Left colon (tissue), 2 donors: ENCODE measurements around the gene GATA1. TPM values are rescaled to one million over a fixed set of nuclear protein-coding genes. Genes with fewer than 3 reads are reported as not detected.

Experiments
- ATAC-seq: fragments of 200-7000 bp; cut with Tn5 transposase; one replicate; pipeline ENCODE4 v1.9.1; 2020; ENCODE audit warnings: mild to moderate bottlenecking, moderate library complexity
- DNase-seq, 2 donors: peaks; one replicate each; pipeline ENCODE4 v3.0.0-alpha.2; 2020
- intact Hi-C, 2 donors: fragments of 100-400 bp; cut with DNase I in 1 of 2; cut with micrococcal nuclease in 1 of 2; formaldehyde crosslinking; loops; one replicate each; pipeline versions ENCODE4 v1.11.2 to v1.14.0; 2022; cut with DNase I, micrococcal nuclease
- long read RNA-seq: library from polyadenylated mRNA; unstranded; transcript quantifications from one replicate; pipeline ENCODE4 v2.0.0, GENCODE V29; 2021
- total RNA-seq, 2 donors: library from RNA; stranded (reverse); fragmentation: NEBNext Ultra II Directional; extraction: Animal tissue kit (Norgen Biotek cat#: 25700); gene quantifications; one replicate each; pipeline ENCODE4 v1.2.1, GENCODE V29; 2021
- donor health status: DM: no; HTN: no; CAD: no.
- donor health status: DM: yes; HTN: yes; CAD: no.

GATA1 gene
- total RNA-seq = not detected
- long read RNA-seq = 0 reads

DNA sequence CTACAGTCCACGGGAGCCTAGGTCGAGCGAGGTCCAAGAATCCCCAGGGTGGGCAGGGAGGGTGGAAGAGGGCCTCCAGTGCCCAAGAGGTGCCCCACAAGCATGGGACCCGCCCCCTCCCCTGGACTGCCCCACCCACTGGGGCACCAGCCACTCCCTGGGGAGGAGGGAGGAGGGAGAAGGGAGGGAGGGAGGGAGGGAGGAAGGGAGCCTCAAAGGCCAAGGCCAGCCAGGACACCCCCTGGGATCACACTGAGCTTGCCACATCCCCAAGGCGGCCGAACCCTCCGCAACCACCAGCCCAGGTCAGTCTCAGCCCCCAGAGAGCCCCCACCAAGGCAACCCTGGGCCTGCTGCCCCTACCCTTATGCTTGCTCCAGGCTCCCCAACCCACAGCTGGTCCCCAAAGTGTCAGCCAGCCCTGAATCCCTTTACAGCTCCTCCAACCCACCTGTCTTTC lies at the start of gene GATA1:
Gene GATA1 (plus strand): TSS at position 250 of the 460 bp plus-strand sequence. CDS start 4,520 bp downstream, outside the sequence.
- intact Hi-C loops = no loop called here
- ATAC-seq (no peak), DNase-seq (no peak)

DNA sequence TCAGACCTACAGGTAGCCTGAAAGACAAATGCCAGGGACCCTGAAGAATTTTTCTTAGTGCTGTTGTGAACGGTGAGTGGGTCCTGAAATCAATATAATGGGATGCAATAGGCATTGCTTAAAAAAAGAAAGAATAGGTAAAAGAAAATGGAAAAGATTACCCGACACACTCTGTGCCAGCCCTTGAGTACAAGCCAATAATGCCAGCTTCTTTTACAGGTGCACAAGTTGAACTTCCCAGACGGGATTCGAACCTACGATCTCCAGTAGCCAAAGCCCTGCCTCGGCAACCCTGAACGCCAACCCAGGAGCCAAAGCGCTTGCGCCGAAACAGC lies 49.5 kb upstream of the GATA1 start:
- intact Hi-C loops = no loop called here

DNA sequence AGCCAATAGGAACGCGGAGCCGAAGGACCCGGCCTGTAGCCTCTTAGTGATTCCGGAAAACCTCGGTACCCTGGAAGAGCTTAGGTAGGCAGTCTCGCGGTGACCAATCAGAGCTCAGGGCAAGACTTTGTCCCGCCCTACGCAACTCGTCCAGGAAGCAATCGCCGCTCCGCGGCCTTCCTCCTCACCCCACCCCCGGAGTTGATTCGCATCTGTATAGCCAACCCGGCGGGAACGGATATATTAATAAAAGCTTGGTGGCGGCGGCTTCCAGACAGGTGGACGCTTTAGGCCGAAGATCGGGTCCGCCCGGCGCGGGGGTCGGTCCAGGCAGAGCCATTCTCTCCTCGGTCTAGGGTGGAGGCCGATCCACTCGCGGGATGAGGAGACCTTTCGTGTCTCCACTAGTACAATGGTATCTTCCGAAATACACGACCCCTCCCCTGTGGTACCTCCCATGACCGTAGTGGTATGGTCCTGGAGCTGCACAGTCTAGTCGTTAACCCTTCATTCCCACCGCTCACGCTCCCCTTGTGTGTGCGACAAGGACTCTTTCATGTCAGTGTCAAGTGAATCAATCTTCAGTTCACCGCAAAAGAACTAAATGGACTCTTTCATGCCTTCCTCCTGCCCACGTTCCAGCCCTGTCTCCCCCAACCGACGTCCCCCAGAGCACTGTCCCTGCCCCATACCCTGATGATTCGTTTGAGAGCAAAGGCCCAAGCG lies 49.0 kb upstream of the GATA1 start:
- ATAC-seq (peak; percentile 99), DNase-seq (peak; percentile 86 to 94)
- intact Hi-C loops = no loop called here

More for the DNA sequence above, 49.5 kb upstream of the GATA1 start:
- DNase-seq (no peak), ATAC-seq (no peak)

DNA sequence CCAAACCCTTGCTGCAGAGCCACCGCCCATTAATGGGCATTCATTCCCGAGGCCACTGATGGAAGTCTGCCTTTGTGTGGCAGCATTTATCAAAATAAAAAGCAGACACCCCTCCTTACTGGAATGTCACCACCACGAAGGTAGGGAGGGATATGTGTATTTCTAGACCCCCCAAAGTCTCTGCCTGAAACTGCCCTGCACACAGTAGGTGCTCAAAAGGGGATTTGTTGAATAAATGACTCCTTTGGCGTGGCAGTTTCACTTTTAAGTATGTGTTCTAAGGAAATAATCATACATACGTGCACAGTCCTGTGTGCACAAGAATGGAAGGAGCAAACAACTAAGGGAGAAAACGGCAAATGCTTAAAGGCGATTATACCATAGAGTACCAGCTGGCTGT lies 48.5 kb upstream of the GATA1 start:
- intact Hi-C loops = no loop called here
- ATAC-seq (peak; percentile 11), DNase-seq (no peak)

DNA sequence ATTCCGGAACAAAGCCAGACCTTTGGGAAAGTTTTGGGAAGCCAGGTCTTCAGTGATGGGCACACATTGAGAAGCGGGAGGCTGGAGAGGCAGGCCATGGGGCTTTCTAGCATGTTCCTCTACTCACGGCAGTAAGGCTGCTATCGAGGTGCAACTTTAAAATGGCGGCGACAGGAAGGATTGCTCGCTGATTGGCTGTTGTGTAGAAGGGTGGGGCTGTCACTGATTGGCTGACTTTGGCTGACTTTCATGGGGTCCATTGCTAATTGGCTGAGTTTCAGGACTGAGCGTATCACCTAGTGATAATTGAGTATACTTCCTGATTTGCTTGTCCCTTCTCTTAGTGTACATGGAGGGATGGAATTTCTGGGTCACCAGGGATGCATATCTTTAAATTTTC lies 44.6 kb upstream of the GATA1 start:
- ATAC-seq (no peak), DNase-seq (no peak)
- intact Hi-C loops = no loop called here

DNA sequence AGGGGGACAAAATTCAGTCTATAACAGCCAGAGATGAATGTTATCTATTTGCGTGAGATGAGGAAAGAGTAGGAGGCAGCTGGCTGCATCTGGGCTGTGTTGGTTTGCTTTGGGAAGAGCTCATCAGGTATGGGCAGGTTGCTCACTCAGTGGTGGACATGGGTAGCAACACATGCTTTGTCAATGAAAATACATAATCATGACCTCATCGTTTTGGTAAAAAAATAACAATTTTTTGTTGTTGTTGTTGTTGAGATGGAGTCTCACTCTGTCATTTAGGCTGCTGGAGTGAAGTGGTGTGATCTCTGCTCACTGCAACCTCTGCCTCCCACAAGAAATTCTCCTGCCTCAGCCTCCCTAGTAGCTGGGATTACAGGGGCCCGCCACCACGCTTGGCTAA lies 41.2 kb upstream of the GATA1 start:
- intact Hi-C loops = no loop called here
- DNase-seq (no peak), ATAC-seq (no peak)

DNA sequence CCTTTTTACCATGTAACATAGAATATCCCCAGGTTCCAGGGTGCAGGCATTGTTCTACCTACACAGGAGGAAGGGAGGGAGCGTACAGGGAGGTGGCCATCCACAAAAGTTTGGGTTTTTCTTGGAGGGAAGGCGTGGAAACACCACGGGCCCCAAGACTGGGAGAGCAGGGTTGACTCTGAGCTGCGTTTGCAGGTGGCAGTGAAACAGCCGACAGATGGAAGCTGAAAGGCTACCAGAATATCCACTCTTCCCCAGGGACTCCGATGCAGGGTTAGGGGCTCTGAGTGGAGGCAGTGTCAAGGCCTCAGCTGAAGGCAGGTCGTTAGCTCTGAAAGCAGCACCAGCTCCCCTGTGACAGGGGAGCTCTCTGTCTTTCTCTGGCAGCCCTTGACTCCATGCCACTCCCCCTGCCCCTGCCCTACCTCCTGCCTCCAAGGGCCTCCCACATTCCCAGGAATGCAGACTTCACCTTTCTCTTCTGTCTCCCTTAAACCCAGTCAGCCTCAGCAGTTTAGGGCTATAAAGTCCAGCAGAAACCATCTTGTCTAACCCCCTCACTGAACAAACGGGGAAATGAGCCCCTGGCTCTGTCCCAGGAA lies 38.9 kb upstream of the GATA1 start:
- intact Hi-C loops = no loop called here
- no peak for ATAC-seq
- no peak for DNase-seq

DNA sequence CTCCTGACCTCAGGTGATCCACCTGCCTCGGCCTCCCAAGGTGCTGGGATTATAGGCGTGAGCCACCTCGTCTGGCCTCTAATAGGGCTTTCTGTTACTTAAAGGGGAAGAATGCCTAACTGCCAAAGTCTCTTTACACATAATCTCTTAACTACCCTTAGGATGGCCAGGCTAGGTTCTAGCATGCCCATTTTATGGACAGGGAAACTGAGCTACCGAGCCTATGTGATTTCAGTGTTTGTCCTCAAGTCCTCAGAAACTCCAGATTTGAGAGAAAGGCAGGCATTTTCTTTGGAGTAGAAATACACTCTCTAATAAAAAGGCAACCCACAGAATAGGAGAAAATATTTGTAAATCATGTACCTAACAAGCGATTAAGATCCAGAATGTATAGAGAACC lies 37.2 kb upstream of the GATA1 start:
- intact Hi-C loops = no loop called here
- ATAC-seq (no peak), DNase-seq (no peak)

DNA sequence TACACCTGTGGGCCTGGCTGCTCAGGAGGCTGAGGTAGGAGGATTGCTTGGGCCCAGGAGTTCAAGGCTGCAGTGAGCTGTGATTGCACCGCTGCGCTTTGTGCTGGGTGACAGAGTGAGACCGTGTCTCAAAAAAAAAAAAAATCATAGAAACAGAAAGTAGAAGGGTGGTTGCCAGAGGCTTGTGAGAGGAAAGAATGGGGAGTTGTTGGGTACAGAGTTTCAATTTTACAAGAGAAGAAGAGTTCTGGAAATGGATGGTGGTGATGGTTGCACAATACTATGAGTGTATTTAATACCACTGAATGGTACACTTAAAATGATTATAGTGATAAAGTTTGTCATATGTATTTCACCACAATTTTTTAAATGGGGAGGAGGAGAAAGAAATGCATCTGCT lies 35.0 kb upstream of the GATA1 start:
- intact Hi-C loops = no loop called here
- ATAC-seq = no peak
- no peak for DNase-seq

DNA sequence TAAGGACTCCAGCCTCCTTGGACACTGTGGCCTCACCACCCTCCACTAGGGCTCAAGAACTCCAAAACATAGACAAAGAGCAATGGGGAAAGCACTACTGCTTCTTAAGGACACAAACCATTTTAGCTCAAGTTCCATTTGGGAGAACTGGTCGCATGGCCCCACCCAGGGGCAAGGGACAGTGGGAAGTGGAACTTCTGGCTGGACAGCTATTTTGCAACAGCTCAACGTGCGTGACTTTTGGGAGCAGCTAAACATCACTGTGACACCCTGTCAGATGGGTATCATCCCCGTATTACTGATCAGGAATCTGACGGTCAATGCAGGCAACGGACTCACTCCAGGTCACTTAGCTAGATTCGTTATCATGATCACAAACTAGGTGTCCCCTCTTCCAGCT lies 33.9 kb upstream of the GATA1 start:
- DNase-seq (no peak), ATAC-seq (no peak)
- intact Hi-C loops = no loop called here

DNA sequence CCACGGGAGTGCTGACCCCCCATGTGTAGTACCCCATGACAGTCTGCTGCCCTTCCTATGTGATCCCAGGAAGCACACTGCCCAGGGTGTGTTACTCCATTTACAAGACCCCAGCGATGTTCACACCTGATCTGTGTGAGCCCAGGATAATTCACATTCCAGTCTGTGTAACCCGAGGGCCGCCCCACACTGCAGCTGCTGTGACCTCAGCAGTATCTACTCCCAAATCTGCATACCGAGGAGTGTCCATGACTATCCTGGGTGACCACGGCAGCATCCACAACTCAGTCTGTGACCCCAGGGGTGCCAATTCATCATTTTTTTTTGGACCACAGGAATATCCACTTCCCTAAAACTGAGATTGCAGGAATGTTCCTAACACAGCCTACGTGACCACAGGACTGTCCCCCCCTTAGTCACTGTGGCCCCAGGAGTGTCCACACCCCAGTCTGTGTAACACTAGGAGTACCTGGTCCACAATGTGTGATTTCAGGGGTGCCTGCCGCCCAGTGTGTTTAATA lies 32.6 kb upstream of the GATA1 start:
- ATAC-seq (no peak), DNase-seq (no peak)
- intact Hi-C loops = no loop called here

DNA sequence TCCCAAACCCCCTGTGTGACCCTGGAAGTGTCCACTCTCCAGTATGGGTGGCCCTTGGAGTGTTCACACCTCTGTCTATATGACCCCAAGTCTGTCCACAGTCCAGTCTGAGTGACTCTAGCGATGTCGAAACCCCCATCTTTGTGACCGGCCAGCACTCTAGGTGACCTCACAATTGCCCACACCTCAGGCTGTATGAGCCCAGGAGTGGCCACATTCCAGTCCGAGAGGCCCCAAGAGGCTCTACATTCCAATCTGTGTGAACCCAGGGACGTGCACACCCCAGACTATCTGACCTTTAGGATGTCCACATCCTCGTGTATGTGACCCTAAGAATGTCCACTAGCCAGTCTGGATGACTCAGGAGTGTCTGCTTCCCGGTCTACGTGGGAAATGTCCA lies 32.2 kb upstream of the GATA1 start:
- no peak for ATAC-seq

DNA sequence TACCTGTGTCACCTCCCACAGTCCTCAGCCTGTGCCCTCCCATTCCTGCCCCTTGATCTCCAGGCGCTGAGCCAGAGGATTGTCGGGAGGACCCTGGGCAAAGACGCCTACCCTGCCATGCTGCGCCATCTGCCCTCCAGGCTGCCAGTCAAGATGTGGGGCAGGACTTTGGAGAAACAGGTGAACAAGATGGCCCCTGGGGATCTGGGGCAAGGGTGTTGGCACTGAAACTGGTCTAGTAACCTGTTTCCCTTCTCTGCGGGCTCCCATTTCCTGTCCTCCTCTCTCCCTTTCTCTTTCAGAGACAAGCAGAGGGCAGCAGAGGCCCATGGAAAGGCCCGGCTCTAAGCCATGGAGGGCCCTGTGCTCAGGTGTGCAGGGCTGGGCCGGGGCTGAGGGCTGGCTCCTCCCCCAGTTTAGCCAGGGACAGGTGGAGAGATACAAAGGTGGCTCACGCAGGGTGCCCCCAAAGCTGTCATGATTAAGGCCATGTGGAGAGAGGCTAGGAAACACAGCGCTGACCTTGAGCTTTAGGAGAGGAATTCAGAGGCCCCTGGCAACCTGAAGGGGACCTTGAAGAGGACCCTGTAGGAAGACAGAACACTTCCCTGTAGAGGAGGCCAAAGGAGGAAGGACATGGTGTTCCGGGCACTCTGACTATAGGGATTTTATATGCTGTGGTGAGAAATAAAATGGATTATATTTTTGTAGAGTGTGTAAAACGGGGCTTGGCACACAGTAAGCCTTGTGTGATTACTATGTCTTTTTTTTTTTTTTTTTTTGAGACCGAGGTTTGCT lies 24.5 kb upstream of the GATA1 start, which contains the start of gene GLOD5:
Gene GLOD5 (plus strand): TSS at position 74 of the 798 bp plus-strand sequence. CDS start 44 bp downstream, at position 118.
- ATAC-seq (peak; percentile 95), DNase-seq (peak; percentile 72 to 78)
- intact Hi-C loops = no loop called here

More for the DNA sequence above, 32.2 kb upstream of the GATA1 start:
- intact Hi-C loops = no loop called here
- DNase-seq = no peak

DNA sequence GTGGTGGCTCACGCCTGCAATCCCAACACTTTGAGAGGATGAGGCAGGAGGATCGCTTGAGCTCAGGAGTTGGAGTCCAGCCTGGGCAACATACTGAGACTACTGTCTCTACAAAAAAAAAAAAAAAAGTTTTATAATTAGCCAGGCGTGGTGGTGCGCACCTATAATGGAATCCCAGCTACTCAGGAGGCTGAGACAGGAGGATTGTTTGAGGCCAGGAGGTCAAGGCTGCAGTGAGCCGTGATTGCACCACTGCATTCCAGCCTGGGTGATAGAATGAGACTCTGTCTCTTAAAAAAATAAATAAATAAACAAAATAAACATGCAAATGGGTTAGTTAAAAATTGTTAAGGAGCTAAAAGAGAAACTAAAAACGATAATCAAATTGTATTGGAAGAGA lies 17.2 kb upstream of the GATA1 start:
- DNase-seq (no peak), ATAC-seq (no peak)
- intact Hi-C loops = no loop called here

DNA sequence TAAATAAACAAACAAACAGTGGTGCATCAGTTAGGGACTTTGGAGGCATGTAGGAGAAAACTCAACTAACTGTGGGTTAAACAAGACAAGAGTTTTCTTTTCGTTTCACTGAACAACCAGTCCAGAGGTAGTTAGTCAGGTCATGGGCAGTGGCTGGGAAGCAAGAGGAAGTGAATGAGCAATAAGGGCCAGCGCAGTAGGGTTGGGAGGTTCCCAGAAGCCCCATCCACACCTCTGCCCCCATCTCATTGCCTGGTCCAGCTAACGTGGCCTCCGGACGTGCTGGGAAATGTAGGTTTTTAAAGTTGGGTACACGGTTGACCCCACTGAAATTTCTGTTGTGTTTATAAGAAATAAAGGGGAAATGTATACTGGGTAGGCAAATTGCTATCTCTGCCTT lies 16.1 kb upstream of the GATA1 start:
- DNase-seq (no peak), ATAC-seq (no peak)
- intact Hi-C loops = no loop called here

DNA sequence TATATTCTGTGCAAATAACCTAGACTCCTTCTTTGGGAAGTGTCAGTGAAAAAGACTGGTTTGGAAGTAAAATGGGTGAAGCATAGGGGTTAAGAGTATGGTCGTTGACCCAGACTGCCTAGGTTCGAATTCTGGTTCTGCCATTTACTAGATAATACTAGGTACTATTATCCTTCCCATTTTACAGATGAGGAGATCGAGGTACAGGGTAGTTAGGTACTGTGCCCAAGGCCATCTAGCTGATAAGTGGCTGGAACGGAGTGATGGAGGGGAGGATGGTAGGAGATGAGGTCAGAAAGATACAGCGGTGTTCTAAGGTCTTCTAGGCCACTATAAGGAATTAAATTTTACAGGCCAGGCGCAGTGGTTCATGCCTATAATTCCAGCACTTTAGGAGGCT lies 13.8 kb upstream of the GATA1 start:
- intact Hi-C loops = no loop called here
- ATAC-seq = no peak
- DNase-seq = no peak

DNA sequence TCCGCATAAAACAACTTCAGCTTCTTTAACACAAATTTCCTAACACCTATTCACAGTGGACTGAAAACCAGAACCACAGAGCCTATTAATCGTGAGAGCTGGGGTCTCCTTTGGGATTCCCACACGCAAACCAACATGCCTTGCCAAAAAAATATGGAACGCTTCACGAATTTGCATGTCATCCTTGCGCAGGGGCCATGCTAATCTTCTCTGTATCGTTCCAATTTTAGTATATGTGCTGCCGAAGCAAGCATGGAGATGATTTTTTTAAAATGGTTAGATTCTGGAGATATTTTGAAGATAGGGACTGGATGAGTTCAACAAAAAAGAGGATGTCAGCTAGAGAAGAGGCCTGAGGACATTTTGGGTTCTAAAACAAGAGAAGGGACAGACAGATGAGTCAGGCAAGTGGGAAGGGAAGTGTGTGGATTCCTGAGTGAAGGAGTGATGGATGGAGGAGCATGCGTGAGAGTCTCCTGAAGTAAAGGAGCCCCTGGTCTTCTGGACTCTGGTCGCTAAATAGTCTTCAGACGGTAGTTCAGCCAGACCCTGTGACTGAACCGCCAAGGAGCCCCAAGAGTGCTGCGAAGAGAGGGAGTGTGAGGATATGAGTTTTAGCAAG lies 9.5 kb upstream of the GATA1 start:
- no peak for ATAC-seq
- no peak for DNase-seq
- intact Hi-C loops = no loop called here

DNA sequence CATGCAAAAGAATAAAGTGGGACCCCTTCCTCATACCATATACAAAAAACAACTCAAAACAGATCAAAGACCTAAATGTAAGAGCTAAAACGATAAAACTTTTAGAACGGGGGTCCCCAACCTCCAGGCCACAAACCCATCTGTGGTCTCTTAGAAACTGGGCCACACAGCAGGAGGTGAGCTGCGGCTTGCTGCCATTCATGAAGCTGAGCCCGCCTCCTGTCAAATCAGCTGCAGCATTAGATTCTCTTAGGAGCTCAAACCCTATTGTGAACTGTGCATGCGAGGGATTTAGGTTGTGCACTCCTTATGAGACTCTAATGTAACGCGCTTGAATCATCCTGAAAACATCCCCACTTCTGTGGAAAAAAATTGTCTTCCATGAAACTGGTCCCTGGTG lies 7.0 kb upstream of the GATA1 start:
- intact Hi-C loops = no loop called here

DNA sequence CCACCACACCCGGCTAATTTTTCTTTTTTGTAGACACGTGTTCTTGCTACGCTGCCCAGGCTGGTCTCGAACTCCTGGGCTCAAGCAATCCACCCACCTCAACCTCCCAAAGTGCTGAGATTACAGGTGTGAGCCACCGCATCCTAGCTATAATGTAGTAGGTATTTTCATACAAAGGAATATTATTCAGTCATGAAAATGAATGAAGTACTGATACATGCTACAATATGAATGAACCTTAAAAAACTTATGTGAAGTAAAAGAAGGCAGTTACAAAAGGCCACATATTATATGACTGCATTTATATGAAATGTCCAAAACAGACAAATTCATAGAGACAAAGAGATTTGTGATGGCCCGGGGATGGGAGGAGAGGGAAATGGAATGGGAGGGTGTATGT lies 4.7 kb upstream of the GATA1 start:
- intact Hi-C loops = no loop called here
- ATAC-seq (no peak), DNase-seq (no peak)

More for the DNA sequence above, 7.0 kb upstream of the GATA1 start:
- ATAC-seq (no peak), DNase-seq (no peak)
